ENCODE data around the gene NOSTRIN.
"Not testable (repeated sequence)": the region's sequence is repeated elsewhere in the genome, so short reads cannot be mapped to it uniquely, and the experiment has no call there.

NOSTRIN gene

GRCh38 chr2:168819829-168820489, 17.5 kb downstream of the NOSTRIN start:
- no peak for DNase-seq

- DNase-seq: no peak
These were observed 19.1 kb downstream of the NOSTRIN start for GRCh38 chr2:168821577-168821976.

GRCh38 chr2:168821992-168822391, 19.6 kb downstream of the NOSTRIN start:
- no peak for DNase-seq

- no peak for DNase-seq
These were observed 22.7 kb downstream of the NOSTRIN start for GRCh38 chr2:168825126-168825525.

- DNase-seq: no peak
These were observed 28.5 kb downstream of the NOSTRIN start for GRCh38 chr2:168830958-168831357.

GRCh38 chr2:168831662-168832061, 29.2 kb downstream of the NOSTRIN start:
- no peak for DNase-seq

- DNase-seq: no peak
These were observed 33.5 kb downstream of the NOSTRIN start for GRCh38 chr2:168835969-168836368.

- no peak for DNase-seq
These were observed 39.0 kb downstream of the NOSTRIN start for GRCh38 chr2:168841445-168841844.

- DNase-seq: no peak
These were observed 40.8 kb downstream of the NOSTRIN start for GRCh38 chr2:168843253-168843652.

GRCh38 chr2:168848225-168848624, 45.8 kb downstream of the NOSTRIN start:
- DNase-seq: no peak

GRCh38 chr2:168849610-168850009, 47.2 kb downstream of the NOSTRIN start:
- DNase-seq: peak; percentile 15

GRCh38 chr2:168850846-168851245, 48.4 kb downstream of the NOSTRIN start:
- DNase-seq: no peak

GRCh38 chr2:168851674-168852320, 49.4 kb downstream of the NOSTRIN start:
- no peak for DNase-seq

- no peak for DNase-seq
These were observed 50.0 kb downstream of the NOSTRIN start for GRCh38 chr2:168852481-168852880.

- DNase-seq: no peak
These were observed 51.0 kb downstream of the NOSTRIN start for GRCh38 chr2:168853471-168853870.

GRCh38 chr2:168854651-168855050, 52.2 kb downstream of the NOSTRIN start:
- DNase-seq: no peak

GRCh38 chr2:168855601-168856000, 53.2 kb downstream of the NOSTRIN start:
- no peak for DNase-seq

- DNase-seq: no peak
These were observed 55.7 kb downstream of the NOSTRIN start for GRCh38 chr2:168858146-168858545.

- not testable (repeated sequence) for DNase-seq
These were observed 64.7 kb downstream of the NOSTRIN start for GRCh38 chr2:168867164-168867563.

- not testable (repeated sequence) for DNase-seq
These were observed 67.9 kb downstream of the NOSTRIN start for GRCh38 chr2:168870369-168870768.

- DNase-seq: not testable (repeated sequence)
These were observed 68.4 kb downstream of the NOSTRIN start for GRCh38 chr2:168870824-168871223.

- no peak for DNase-seq
These were observed 72.1 kb downstream of the NOSTRIN start for GRCh38 chr2:168874368-168875054.

GRCh38 chr2:168882163-168882562, 79.7 kb downstream of the NOSTRIN start:
- DNase-seq: not testable (repeated sequence)

- no peak for DNase-seq
These were observed 82.5 kb downstream of the NOSTRIN start for GRCh38 chr2:168884975-168885374.
